ENCODE measurements around the gene CLEC4C.

The CLEC4C gene

DNA sequence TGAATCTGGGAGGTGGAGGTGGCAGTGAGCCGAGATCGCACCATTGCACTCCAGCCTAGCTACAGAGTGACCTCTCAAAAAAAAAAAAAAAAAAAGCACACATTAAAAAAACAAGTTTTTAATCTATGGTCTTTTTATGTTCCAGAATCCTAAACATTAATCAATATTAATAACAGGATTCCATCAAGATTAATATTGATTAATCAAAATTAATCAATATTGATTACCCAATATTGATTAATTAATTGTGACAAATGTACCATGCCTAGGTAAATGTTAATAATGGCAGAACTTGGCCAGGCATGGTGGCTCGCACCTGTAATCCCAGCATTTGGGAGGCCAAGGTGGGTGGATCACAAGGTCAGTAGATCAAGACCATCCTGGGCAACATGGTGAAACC, 34.1 kb upstream of the CLEC4C start:
- no peak overlapping the region for H3K23ac ChIP-seq (ENCODE audit: low read length in 2 of 2)
- H3K9me3 ChIP-seq (ENCODE audit: control insufficient read depth, low read length) = no peaks in the 10 kb centered on the region
- H4K91ac ChIP-seq (ENCODE audit: low read length) = no peak overlapping the region
- H3K4ac ChIP-seq (ENCODE audit: low read depth in 1 of 2, low read length in 2 of 2) = no peak overlapping the region
- H3K27ac ChIP-seq (ENCODE audit: low read length, poor library complexity, severe bottlenecking) = no peak overlapping the region
- no peak overlapping the region for H2BK12ac ChIP-seq (ENCODE audit: low read length in 2 of 2)
- peaks cover 0 to 5% of the 10 kb centered on the region in 2 experiments for H3K27me3 ChIP-seq (ENCODE audit: control insufficient read depth in 1 of 2, insufficient read depth in 1 of 2, low read length in 2 of 2)
- no peaks in the 10 kb centered on the region for H3K4me1 ChIP-seq (ENCODE audit: control insufficient read depth, insufficient read depth, low read depth, low read length)
- no peak overlapping the region for H3K18ac ChIP-seq (ENCODE audit: low read depth in 1 of 2, low read length in 2 of 2)
- H3K79me1 ChIP-seq (replicated peaks; ENCODE audit: low read length, poor library complexity, severe bottlenecking) = no peaks in the 10 kb centered on the region
- H2AFZ ChIP-seq (ENCODE audit: low read depth, low read length) = no peak overlapping the region
- H2BK120ac ChIP-seq (ENCODE audit: low read depth, low read length) = no peak overlapping the region
- no peak overlapping the region for H2BK5ac ChIP-seq (ENCODE audit: low read depth, low read length, poor library complexity, severe bottlenecking)
- DNase-seq = no peak
- H3K4me3 ChIP-seq (ENCODE audit: insufficient read depth in 1 of 2, low read depth in 1 of 2, low read length in 2 of 2) = no peak overlapping the region
- H2AK5ac ChIP-seq (ENCODE audit: low read length, severe bottlenecking) = no peak overlapping the region
- WGBS = 93% methylated on average over 2 of the region's 3 CpGs
- H4K8ac ChIP-seq (ENCODE audit: low read length) = no peak overlapping the region
- no peak overlapping the region for H3K4me2 ChIP-seq (ENCODE audit: low read length, poor library complexity, severe bottlenecking)
- no peaks in the 10 kb centered on the region for H3K36me3 ChIP-seq (ENCODE audit: control insufficient read depth in 1 of 2, insufficient read depth in 2 of 2, low read depth in 1 of 2, low read length in 2 of 2)
- no peak overlapping the region for H3K9ac ChIP-seq (ENCODE audit: low read length)
- H2BK15ac ChIP-seq (ENCODE audit: low read depth, poor library complexity, severe bottlenecking) = no peak overlapping the region
- H3K14ac ChIP-seq (ENCODE audit: low read length in 2 of 2) = no peak overlapping the region

DNA sequence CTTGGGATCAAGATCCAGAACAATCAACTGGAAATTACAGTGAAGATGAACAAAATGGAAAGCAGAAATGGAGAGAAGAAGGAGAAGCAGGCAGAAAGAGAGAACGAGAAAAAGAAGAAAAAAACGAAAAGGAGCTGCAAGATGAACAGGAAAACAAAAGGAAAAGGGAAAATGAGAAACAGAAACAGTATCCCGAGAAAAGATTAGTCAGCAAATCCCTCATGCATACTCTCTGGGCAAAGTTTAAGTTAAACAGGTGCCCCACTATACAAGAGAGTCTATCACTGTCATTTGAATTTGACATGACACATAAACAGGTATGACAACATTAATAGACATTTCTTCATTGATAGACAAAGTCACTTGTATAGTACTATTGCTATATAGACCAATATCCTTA, 22.8 kb upstream of the CLEC4C start:
- Histone ChIP-seq H2BK12ac (ENCODE audit: low read length in 2 of 2) (no peak overlapping the region), H3K36me3 (ENCODE audit: control insufficient read depth in 1 of 2, insufficient read depth in 2 of 2, low read depth in 1 of 2, low read length in 2 of 2) (no peaks in the 10 kb centered on the region), H3K9ac (ENCODE audit: low read length) (no peak overlapping the region), H3K27ac (ENCODE audit: low read length, poor library complexity, severe bottlenecking) (no peak overlapping the region), H3K27me3 (ENCODE audit: control insufficient read depth in 1 of 2, insufficient read depth in 1 of 2, low read length in 2 of 2) (no peaks in the 10 kb centered on the region), H3K79me1 (replicated peaks; ENCODE audit: low read length, poor library complexity, severe bottlenecking) (no peaks in the 10 kb centered on the region), H3K23ac (ENCODE audit: low read length in 2 of 2) (no peak overlapping the region), H2BK120ac (ENCODE audit: low read depth, low read length) (no peak overlapping the region), H3K4me2 (ENCODE audit: low read length, poor library complexity, severe bottlenecking) (no peak overlapping the region), H3K9me3 (ENCODE audit: control insufficient read depth, low read length) (no peaks in the 10 kb centered on the region), H4K91ac (ENCODE audit: low read length) (no peak overlapping the region), H2BK5ac (ENCODE audit: low read depth, low read length, poor library complexity, severe bottlenecking) (no peak overlapping the region), H2AFZ (ENCODE audit: low read depth, low read length) (no peak overlapping the region), H3K4ac (ENCODE audit: low read depth in 1 of 2, low read length in 2 of 2) (no peak overlapping the region), H3K14ac (ENCODE audit: low read length in 2 of 2) (no peak overlapping the region), H2BK15ac (ENCODE audit: low read depth, poor library complexity, severe bottlenecking) (no peak overlapping the region), H3K4me1 (ENCODE audit: control insufficient read depth, insufficient read depth, low read depth, low read length) (no peaks in the 10 kb centered on the region), H3K4me3 (ENCODE audit: insufficient read depth in 1 of 2, low read depth in 1 of 2, low read length in 2 of 2) (no peak overlapping the region), H3K18ac (ENCODE audit: low read depth in 1 of 2, low read length in 2 of 2) (no peak overlapping the region), H4K8ac (ENCODE audit: low read length) (no peak overlapping the region), H2AK5ac (ENCODE audit: low read length, severe bottlenecking) (no peak overlapping the region)
- WGBS = 61% methylated on average over 3 of the region's 3 CpGs
- no peak for DNase-seq

DNA sequence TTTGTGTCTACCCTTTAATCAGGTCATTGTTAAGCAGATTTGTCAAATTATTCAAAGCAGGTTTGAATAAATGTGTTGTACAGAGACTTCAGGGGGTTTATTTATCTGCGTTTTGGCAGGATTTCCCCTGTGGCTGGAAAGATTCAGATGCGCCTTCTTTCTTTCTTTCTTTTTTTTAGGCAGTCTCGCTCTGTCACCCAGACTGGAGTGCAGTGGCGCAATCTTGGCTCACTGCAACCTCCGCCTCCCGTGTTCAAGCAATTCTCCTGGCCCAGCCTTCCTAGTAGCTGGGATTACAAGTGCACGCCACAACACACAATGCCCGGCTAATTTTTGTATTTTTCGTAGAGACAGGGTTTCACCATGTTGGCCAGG, 11.6 kb upstream of the CLEC4C start:
- H4K8ac ChIP-seq (ENCODE audit: low read length) = no peak overlapping the region
- H3K9me3 ChIP-seq (ENCODE audit: control insufficient read depth, low read length) = no peaks in the 10 kb centered on the region
- WGBS = 77% methylated on average over 9 of the region's 9 CpGs

DNA sequence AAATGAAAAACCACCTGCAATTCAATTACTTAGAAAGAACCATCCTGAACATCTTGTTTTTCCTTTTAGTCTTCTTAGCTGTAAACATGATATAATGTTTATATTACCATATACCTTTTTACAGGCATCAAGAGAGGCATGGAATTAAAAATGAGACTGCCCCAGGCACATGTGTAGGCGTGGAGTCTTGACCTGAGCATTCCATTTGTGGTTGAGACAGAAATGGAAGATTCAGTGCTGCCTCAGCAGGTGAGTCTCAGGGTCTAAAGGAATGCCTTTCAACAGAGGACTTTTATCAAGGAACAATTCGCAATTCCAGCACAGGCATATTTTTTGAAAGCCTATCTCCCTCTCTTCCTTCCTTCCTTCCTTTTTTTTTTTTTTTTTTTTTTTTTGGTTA, 9.8 kb upstream of the CLEC4C start:
- Histone ChIP-seq H3K23ac (ENCODE audit: low read length in 2 of 2) (no peak overlapping the region), H2BK5ac (ENCODE audit: low read depth, low read length, poor library complexity, severe bottlenecking) (no peak overlapping the region), H3K14ac (ENCODE audit: low read length in 2 of 2) (no peak overlapping the region), H2BK15ac (ENCODE audit: low read depth, poor library complexity, severe bottlenecking) (no peak overlapping the region), H3K18ac (ENCODE audit: low read depth in 1 of 2, low read length in 2 of 2) (no peak overlapping the region), H3K79me1 (replicated peaks; ENCODE audit: low read length, poor library complexity, severe bottlenecking) (no peaks in the 10 kb centered on the region), H3K36me3 (ENCODE audit: control insufficient read depth in 1 of 2, insufficient read depth in 2 of 2, low read depth in 1 of 2, low read length in 2 of 2) (no peaks in the 10 kb centered on the region), H3K4me3 (ENCODE audit: insufficient read depth in 1 of 2, low read depth in 1 of 2, low read length in 2 of 2) (no peak overlapping the region), H2BK120ac (ENCODE audit: low read depth, low read length) (no peak overlapping the region), H3K27me3 (ENCODE audit: control insufficient read depth in 1 of 2, insufficient read depth in 1 of 2, low read length in 2 of 2) (peaks cover 0 to 9% of the 10 kb centered on the region in 2 experiments), H3K4me1 (ENCODE audit: control insufficient read depth, insufficient read depth, low read depth, low read length) (no peaks in the 10 kb centered on the region), H2AK5ac (ENCODE audit: low read length, severe bottlenecking) (no peak overlapping the region), H4K8ac (ENCODE audit: low read length) (no peak overlapping the region), H4K91ac (ENCODE audit: low read length) (no peak overlapping the region), H2AFZ (ENCODE audit: low read depth, low read length) (no peak overlapping the region), H3K9ac (ENCODE audit: low read length) (no peak overlapping the region), H3K9me3 (ENCODE audit: control insufficient read depth, low read length) (no peaks in the 10 kb centered on the region), H3K4ac (ENCODE audit: low read depth in 1 of 2, low read length in 2 of 2) (no peak overlapping the region), H2BK12ac (ENCODE audit: low read length in 2 of 2) (no peak overlapping the region), H3K27ac (ENCODE audit: low read length, poor library complexity, severe bottlenecking) (no peak overlapping the region), H3K4me2 (ENCODE audit: low read length, poor library complexity, severe bottlenecking) (no peak overlapping the region)
- WGBS = 50% methylated on average over 1 of the region's 2 CpGs
- DNase-seq = no peak

More for the DNA sequence above, 11.6 kb upstream of the CLEC4C start:
- no peak overlapping the region for H3K4me3 ChIP-seq (ENCODE audit: insufficient read depth in 1 of 2, low read depth in 1 of 2, low read length in 2 of 2)
- H3K79me1 ChIP-seq (replicated peaks; ENCODE audit: low read length, poor library complexity, severe bottlenecking) = no peaks in the 10 kb centered on the region
- H2AK5ac ChIP-seq (ENCODE audit: low read length, severe bottlenecking) = no peak overlapping the region
- no peak overlapping the region for H2BK15ac ChIP-seq (ENCODE audit: low read depth, poor library complexity, severe bottlenecking)
- H2BK12ac ChIP-seq (ENCODE audit: low read length in 2 of 2) = no peak overlapping the region
- no peak overlapping the region for H3K23ac ChIP-seq (ENCODE audit: low read length in 2 of 2)
- H3K14ac ChIP-seq (ENCODE audit: low read length in 2 of 2) = no peak overlapping the region
- no peaks in the 10 kb centered on the region for H3K4me1 ChIP-seq (ENCODE audit: control insufficient read depth, insufficient read depth, low read depth, low read length)
- no peak overlapping the region for H2AFZ ChIP-seq (ENCODE audit: low read depth, low read length)
- H2BK120ac ChIP-seq (ENCODE audit: low read depth, low read length) = no peak overlapping the region
- no peak overlapping the region for H4K91ac ChIP-seq (ENCODE audit: low read length)
- no peak overlapping the region for H3K9ac ChIP-seq (ENCODE audit: low read length)
- peaks cover 0 to 9% of the 10 kb centered on the region in 2 experiments for H3K27me3 ChIP-seq (ENCODE audit: control insufficient read depth in 1 of 2, insufficient read depth in 1 of 2, low read length in 2 of 2)
- no peak overlapping the region for H3K18ac ChIP-seq (ENCODE audit: low read depth in 1 of 2, low read length in 2 of 2)
- no peak for DNase-seq
- no peaks in the 10 kb centered on the region for H3K36me3 ChIP-seq (ENCODE audit: control insufficient read depth in 1 of 2, insufficient read depth in 2 of 2, low read depth in 1 of 2, low read length in 2 of 2)
- H3K4me2 ChIP-seq (ENCODE audit: low read length, poor library complexity, severe bottlenecking) = no peak overlapping the region
- no peak overlapping the region for H3K27ac ChIP-seq (ENCODE audit: low read length, poor library complexity, severe bottlenecking)
- H2BK5ac ChIP-seq (ENCODE audit: low read depth, low read length, poor library complexity, severe bottlenecking) = no peak overlapping the region
- no peak overlapping the region for H3K4ac ChIP-seq (ENCODE audit: low read depth in 1 of 2, low read length in 2 of 2)

Measured in mesenchymal stem cell (in vitro differentiated cells and primary cell).